UCSD-AML1 (cell line): ENCODE measurements around the gene FGD3.

Experiments
- DNase-seq: peaks from one replicate; lab custom pipeline; 2025; ENCODE audit not compliant: unreplicated experiment; lab: John Stamatoyannopoulos, UW

Gene FGD3

DNA sequence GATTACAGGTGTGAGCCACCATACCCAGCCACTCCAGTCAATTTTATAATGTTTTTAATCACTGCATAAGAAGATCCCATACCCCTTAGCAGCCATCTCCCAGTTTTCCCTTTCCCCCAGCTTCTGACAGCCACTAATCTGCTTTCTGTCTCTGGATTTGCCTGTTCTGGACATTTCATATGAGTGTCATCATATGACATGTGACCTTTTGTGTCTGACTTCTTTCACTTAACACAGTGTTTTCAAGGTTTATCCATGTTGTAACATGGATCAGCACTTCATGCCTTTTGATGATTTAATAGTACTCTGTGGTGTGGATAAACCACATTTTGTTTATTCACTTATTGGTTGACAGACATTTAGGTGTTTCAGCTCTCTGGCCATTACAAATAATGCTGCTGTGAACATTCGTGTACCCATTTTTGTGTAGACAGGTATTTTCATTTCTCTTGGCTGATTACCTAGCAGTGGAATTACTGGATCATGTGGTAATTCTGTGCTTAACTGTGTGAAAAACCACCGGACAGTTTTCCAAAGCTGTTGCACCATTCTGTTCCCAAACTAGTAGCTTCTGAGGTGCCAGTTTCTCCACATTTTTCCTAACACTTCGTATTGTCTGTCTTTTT is 119.8 kb downstream of the FGD3 start:
- no peak for DNase-seq

DNA sequence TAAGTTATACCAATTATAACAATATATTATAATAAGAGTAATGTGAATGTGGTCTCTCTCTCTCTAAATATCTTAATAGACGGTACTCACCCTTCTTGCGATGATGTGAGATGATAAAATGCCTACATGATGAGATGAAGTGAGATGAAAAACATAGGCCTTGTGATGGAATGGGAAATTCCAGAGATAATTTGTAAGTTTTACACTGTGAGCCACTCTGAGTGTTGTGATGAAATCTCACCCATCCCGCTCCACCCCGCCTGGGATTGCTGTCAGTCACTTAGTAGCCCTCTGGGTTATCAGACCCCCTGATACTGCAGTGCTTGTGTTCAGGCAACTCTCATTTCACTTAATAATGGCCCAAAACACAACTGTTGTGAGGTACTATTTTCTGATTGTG is 121.6 kb downstream of the FGD3 start:
- no peak for DNase-seq

DNA sequence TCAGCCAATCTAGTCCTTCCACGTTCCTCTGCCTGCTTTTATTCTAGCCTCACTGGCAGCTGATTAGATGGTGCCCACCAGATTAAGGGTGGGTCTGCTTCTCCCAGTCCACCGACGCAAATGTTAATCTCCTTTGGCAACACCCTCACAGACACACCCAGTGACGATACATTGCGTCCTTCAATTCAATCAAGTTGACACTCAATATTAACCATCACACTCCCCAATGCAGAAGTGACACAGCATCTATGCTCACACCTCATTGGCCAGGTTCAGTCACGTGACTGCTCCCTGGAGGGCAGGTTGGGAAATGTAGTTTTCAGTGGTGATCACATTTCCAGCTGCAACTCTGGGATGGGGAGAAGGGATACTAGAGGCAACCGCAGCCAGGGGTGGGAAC is 124.1 kb downstream of the FGD3 start:
- no peak for DNase-seq

DNA sequence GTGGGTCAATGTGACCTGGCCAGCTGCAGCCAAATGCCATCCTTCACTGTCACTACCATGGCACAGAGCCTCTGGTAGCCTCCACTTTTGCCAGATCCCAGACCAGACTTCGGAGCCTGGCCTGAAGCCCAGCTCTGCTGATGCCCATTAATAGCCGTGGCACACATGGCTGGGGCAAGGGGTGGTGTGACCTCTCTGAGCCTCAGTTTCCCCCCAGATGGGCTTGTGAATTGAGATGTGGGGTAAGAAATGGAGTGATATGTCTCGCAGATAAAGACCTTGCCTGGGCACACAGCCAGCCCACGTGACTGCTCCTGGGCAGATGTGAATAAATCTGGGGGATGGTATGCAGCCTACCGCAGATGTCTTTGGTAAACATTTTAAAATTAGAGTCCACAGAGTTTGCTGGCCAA is 125.1 kb downstream of the FGD3 start:
- no peak for DNase-seq

DNA sequence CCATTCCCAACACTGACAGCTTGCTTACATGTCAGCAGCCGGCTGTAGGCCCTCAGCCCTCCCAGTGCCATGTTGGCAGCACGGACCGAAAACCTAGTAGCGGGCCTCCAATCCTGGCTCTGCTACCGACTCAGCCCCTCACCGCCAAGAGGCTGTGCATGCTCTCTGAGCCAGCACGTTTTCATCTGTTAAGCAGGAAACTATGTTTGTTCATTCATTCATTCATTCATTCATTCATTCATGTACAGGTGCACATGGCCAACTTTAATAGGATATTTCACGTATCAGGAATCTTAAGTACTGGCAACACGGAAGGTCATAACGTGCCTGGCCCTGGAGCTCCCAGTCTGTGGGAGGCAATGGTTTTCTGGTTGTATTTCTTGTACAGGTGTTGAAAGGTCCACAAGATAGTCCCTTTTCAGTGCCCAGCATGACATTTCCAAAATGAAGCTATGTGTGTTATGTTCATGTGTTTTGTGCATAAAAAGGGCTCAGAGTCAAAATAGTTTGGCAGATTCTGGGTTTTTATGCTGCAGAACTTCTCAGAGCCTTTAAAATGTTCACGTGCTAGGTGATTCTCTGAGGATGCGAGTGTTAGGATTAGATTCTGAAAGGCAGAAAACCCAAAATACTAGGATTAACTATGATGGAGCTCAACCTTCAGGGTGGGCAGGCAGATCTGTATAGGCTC is 128.9 kb downstream of the FGD3 start:
- DNase-seq = no peak

DNA sequence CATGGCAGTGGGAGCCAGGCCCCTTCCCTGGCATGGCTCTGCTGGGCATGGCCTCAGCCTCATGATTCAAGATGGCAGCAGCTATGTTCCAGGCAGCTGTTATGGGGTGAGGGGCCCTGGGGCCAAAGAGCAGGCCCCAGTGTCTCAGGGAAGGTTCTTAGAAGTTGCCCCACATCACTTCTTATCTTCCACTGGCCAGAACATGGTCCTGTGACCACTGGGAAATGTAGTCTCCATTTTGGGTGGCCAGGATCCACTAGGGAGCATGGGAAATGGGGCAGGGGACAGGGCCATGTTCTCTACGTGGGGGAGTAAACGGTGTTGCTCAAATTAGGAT is 129.4 kb downstream of the FGD3 start:
- DNase-seq = no peak

DNA sequence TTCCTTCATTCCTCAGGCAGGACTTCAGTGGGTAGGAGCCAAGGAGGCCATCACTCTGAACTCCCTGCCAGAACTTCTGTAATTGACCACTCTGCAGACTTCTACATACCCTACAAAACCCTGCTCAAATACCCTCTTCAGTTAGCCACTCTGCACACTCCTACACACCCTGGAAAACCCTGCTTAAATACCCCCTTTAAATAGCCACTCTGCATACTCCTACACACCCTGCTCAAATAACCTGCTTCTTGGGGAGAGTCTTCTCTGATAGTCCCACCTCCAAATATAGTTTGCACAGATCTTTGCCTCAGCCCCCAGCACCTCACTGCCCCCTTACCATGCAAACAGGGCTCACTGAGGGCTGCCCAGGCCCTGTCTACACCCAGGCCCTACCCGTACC is 130.0 kb downstream of the FGD3 start:
- no peak for DNase-seq

DNA sequence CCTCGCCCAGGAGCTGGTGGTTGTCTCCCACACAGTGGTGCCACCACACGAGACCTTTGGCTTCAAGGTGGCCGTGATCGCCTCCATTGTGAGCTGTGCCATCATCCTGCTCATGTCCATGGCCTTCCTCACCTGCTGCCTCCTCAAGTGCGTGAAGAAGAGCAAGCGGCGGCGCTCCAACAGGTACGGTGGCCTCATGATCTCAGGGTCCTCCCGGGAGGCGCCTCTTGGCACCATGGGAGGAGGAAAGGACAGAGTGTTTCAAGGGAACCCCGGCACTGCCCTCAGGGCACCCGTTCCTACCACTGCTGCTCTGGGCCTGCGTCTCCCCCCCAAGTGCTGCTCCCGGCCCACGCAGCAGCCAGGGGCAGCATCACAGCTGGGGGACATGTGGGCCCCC is 130.5 kb downstream of the FGD3 start:
- DNase-seq = no peak

DNA sequence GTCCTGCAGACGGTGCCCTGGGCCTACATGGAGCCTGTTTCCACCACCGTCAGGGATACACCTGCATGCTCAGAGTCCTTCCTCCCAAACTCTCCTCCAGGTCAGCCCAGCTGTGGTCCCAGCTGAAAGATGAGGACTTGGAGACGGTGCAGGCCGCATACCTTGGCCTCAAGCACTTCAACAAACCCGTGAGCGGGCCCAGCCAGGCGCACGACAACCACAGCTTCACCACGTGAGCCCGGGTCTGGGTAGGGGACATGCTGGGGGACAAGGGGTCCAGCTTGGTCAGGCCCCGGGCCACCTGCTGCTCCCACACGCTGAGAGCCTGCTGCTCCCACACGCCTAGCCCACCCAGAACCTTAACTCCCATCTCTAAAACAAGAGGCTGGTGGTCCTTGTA is 132.0 kb downstream of the FGD3 start:
- DNase-seq = no peak

DNA sequence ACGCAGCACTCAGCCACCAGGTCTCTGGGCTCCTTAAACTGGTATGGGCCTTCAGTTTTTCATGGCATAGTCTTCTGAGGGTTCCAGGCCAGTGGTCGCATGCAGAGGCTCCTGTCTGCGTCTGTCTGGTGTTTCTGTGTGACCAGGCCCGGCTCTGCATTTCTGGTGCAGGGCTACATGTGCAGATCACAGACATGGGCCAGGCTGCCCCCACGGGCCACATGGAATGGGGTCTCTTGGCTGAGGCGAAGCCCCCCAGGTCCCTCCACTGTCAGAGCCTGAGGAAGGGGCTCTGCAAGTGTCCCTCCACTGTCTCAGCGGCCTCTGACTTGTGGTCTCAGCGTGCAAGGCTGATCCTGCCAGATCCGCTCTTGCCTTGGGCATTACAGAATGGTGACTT is 133.1 kb downstream of the FGD3 start:
- no peak for DNase-seq

DNA sequence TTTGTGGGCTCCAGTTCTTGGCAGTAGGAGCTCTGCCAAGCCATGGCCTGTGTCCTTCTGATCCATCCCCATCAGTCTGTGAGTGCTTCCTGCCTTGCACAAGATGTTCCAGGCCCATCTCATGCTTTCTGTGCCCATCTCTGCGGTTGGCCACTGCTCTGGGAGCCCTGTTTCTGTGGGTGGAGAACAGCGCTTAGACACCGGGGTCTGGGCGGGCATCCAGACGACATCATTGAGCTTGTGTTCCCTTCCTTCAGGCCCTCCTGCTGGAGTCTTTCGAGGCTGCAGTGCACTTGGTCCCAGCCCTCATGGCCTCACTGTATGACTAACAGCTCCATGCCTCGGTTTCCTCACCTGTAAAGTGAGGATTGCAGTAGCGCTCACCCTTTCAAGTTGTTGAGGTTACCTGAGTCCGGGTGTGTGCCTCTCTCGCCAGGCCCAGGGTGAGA is 133.8 kb downstream of the FGD3 start:
- no peak for DNase-seq

DNA sequence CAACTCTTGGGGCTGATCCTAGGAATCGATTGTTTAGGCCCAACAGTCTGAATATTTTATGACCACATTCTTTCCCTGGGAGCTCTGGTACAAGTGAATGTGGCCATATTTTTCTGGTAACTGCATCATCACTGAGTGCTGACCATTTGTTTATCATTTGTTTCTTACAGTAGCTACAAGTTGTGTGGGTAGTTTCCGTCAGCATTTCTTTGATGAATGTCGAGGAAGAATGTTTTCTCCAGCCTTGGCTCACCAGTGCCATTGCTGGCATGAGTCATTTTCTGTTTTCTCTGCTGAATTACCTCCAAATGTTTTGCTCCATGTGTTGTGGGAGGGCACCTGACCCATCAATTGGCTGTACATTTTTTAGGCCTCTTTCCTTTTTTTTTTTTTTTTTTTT is 134.6 kb downstream of the FGD3 start:
- DNase-seq = no peak

DNA sequence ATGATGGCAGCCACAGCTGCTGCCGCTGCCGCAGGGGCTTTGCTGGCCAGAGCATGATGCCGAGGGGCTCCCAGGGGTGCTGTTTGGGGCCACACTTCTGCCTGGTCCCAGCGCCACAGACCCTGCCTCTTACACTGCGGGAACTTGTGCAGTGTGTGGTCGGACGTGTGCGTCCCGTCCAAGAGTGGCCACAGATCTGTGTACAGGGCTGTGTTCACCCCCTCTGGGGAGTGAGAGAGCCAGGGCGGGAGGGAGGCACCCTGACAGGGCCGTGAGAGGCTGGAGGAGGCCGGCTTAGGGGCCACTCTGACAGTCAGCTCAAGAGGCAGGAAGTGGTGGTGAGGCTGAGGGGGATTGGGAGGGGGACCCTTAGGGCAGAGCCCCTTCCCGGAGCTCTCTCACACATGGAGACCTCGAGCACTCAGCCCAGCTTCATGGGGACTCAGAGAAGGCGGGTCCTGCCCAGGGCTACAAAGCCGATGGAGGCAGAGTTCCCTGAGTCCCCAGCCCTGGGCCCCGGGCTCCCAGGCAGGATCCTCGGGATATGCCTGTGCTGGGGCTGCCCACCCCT is 135.6 kb downstream of the FGD3 start:
- DNase-seq = no peak

DNA sequence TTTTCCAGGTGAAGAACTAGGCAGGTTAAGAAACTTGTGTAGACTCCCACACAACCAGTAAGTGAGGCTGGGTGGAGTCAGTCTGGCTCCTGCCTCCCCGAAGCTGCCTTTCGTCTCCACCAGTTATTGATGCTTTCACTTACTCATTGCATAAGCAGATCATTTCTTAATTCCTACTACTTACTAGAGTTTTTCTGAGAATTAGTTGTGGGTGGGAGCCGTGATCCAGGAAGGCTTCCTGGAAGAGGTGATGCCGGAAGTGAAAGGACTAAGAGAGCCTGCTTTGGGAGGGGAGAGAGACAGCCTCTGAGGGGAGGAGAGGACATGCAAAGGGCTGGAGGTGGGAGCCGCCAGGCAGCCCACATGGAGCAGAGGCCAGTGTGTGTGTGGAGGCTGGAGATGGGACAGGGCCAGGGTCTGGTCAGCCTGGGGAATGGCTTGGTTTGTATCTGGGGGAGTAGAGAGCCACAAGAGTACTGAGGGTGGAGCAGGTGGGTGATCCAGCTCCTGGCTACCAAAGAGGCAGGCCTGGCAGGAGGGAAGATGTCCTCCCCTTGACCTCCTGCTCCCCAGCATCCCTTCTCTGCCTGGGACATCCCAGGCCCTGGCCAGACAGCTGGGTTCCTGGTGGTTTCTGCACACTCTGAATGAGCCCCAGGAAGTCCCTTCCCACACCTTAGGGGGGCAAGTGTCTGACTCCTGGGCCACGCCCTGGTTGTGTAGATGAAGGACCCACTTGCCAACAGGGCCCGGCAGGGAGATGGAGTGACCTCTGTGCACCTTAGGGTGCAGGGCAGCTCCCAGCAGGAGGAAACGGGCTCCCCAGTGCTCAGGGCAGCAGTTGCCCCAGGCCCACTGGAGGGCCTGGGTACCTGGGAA is 136.5 kb downstream of the FGD3 start:
- no peak for DNase-seq

DNA sequence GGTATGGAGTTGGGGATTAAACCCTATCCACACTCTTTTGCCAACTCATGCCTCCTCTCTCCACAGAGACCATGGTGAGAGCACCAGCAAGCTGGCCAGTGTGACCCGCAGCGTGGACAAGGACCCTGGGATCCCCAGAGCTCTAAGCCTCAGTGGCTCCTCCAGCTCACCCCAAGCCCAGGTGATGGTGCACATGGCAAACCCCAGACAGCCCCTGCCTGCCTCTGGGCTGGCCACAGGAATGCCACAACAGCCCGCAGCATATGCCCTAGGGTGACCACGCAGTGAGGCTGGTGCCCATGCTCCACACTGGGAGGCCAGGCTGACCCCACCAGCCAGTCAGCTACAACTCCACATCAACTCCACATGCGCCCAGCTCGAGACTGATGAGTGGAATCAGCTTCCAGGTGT is 137.2 kb downstream of the FGD3 start:
- no peak for DNase-seq

DNA sequence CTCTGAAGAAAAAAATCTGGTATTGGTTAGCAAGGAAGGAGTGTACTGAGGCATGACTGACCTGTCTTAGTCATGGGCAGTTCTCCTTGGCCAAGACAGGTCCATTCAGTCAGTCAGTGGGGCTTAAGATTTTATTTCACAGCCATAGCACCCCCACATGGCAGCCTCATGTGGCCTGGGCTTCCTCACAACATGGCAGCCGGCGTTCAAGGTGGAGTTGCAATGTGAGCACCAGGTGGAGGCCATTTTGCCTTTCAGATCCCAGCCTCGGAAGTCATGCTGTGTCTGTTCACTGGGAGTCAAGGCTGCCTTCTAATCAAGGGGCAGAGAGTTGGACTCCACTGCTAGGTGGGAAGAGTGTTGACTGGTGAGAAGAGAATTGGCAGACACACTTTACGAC is 138.4 kb downstream of the FGD3 start:
- DNase-seq = no peak
